ENCODE data around the gene LIPC. TPM values are rescaled to one million over a fixed set of nuclear protein-coding genes. Genes with fewer than 3 reads are reported as not detected.

LIPC gene
- total RNA-seq, 2 experiments from 2014 or later: not detected

- Mint-ChIP-seq H3K4me3 (no peak overlapping the region), H3K36me3 (no peaks in the 10 kb centered on the region), H3K27me3 (no peaks in the 10 kb centered on the region), H3K27ac (no peak overlapping the region), H3K9me3 (no peaks in the 10 kb centered on the region), H3K4me1 (ENCODE audit: low read depth) (peaks cover 15% of the 10 kb centered on the region)
- CTCF ChIA-PET: interaction anchor here (0.5 to 0.6 kb wide), 2 partner anchors 208 to 320 kb away, joined by 3 to 5 read pairs; no protein-coding TSS in a partner anchor
- POLR2A ChIA-PET: no interaction called here
- no peak for DNase-seq
- intact Hi-C loops (cut with micrococcal nuclease): no loop called here
Measured at GRCh38 chr15:58440158-58440910, 8.5 kb downstream of the LIPC start.

- no peak for DNase-seq
- no peak overlapping the region for H3K27ac Mint-ChIP-seq
- H3K9me3 Mint-ChIP-seq: no peaks in the 10 kb centered on the region
- H3K4me3 Mint-ChIP-seq: no peak overlapping the region
- H3K36me3 Mint-ChIP-seq: no peaks in the 10 kb centered on the region
- intact Hi-C loops (cut with micrococcal nuclease): no loop called here
- CTCF ChIA-PET: no interaction called here
- H3K27me3 Mint-ChIP-seq: no peaks in the 10 kb centered on the region
- peaks cover 15% of the 10 kb centered on the region for H3K4me1 Mint-ChIP-seq (ENCODE audit: low read depth)
- POLR2A ChIA-PET: no interaction called here
Measured at GRCh38 chr15:58440922-58441321, 9.1 kb downstream of the LIPC start.

DNA sequence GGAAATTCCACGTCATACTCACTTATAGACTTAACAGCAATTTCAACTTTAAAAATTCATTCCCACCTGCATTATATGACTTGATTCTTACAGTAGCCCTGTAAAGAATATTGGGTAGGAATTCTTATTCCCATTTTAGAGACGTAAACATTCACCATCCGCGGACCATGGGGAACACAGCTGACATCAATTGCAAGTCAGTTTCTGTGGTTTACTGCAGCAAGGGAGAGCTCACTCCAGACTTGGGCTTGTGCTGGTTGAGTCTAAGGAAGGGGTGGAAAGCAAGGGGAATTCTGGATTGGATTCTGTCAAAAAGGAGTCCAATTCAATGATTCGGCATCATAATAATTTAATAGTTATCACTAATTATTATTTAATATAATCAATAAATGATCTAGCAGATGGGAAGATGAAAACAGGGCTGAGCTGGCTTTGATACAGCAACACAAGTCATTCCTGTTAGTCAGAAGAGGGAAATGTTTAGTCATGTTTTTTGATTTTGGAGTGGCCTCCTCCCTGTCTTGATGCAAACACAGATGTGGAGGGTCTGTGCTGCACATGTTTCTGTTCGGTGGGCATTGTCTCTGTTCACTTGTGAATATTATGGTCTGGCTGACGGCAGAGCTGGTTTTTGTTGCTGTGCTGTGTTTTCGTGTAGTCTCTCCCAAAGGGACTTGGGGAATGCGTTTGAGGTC is 9.7 kb downstream of the LIPC start:
- no peaks in the 10 kb centered on the region for H3K9me3 Mint-ChIP-seq
- CTCF ChIA-PET: no interaction called here
- intact Hi-C loops (cut with micrococcal nuclease): no loop called here

GRCh38 chr15:58442122-58442521 is 10.3 kb downstream of the LIPC start:
- Mint-ChIP-seq H3K36me3 (no peaks in the 10 kb centered on the region), H3K27ac (no peak overlapping the region), H3K4me1 (ENCODE audit: low read depth) (peaks cover 15% of the 10 kb centered on the region), H3K27me3 (no peaks in the 10 kb centered on the region), H3K4me3 (no peak overlapping the region), H3K9me3 (no peaks in the 10 kb centered on the region)
- intact Hi-C loops (cut with micrococcal nuclease): no loop called here
- ChIA-PET POLR2A (no interaction called here), CTCF (no interaction called here)
- no peak for DNase-seq

More for the DNA sequence above, 9.7 kb downstream of the LIPC start:
- DNase-seq: no peak
- Mint-ChIP-seq H3K4me3 (no peak overlapping the region), H3K36me3 (no peaks in the 10 kb centered on the region), H3K27me3 (no peaks in the 10 kb centered on the region), H3K4me1 (ENCODE audit: low read depth) (peaks cover 15% of the 10 kb centered on the region), H3K27ac (no peak overlapping the region)
- POLR2A ChIA-PET: no interaction called here

- Mint-ChIP-seq H3K27me3 (no peaks in the 10 kb centered on the region), H3K9me3 (no peaks in the 10 kb centered on the region), H3K4me1 (ENCODE audit: low read depth) (peaks cover 15% of the 10 kb centered on the region), H3K36me3 (no peaks in the 10 kb centered on the region), H3K27ac (no peak overlapping the region), H3K4me3 (no peak overlapping the region)
- intact Hi-C loops (cut with micrococcal nuclease): no loop called here
- DNase-seq: no peak
- CTCF ChIA-PET: interaction anchor here (1.6 kb wide), 1 partner anchor 11 kb away, joined by 5 read pairs; no protein-coding TSS in a partner anchor
- POLR2A ChIA-PET: no interaction called here
Measured at GRCh38 chr15:58443308-58443707, 11.5 kb downstream of the LIPC start.

DNA sequence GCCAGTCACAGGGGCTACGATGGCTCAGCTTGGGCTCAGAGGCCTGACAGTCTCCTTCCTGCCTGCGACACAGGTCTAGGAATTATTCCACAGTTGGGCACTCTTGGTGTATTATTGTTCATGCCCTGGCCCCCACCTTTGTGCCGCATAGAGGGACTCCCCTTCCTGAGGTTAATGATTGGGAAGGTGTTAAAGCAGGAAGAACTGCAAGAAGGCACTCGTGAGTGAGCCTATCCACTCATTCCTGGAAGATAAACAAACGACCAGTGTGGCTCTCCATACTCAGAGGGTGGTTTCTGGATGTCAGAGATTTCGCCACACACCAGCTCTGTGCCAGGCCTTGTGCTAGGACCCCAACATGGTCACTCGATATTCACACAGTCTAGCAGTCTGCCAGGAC is 12.3 kb downstream of the LIPC start:
- Mint-ChIP-seq H3K36me3 (no peaks in the 10 kb centered on the region), H3K27me3 (no peaks in the 10 kb centered on the region), H3K9me3 (no peaks in the 10 kb centered on the region), H3K4me1 (ENCODE audit: low read depth) (peaks cover 15% of the 10 kb centered on the region), H3K4me3 (no peak overlapping the region), H3K27ac (no peak overlapping the region)
- POLR2A ChIA-PET: no interaction called here
- CTCF ChIA-PET: interaction anchor here (1.6 kb wide), 1 partner anchor 10 kb away, joined by 5 read pairs; no protein-coding TSS in a partner anchor
- intact Hi-C loops (cut with micrococcal nuclease): no loop called here
- no peak for DNase-seq

GRCh38 chr15:58444658-58445332 is 13.0 kb downstream of the LIPC start:
- no peaks in the 10 kb centered on the region for H3K9me3 Mint-ChIP-seq
- POLR2A ChIA-PET: no interaction called here
- H3K27me3 Mint-ChIP-seq: no peaks in the 10 kb centered on the region
- no peak overlapping the region for H3K4me3 Mint-ChIP-seq
- H3K27ac Mint-ChIP-seq: no peak overlapping the region
- intact Hi-C loops (cut with micrococcal nuclease): no loop called here
- CTCF ChIA-PET: interaction anchor here (0.9 kb wide), 1 partner anchor 147 kb away, joined by 3 read pairs; no protein-coding TSS in a partner anchor
- no peak for DNase-seq
- H3K4me1 Mint-ChIP-seq (ENCODE audit: low read depth): peaks cover 13% of the 10 kb centered on the region
- H3K36me3 Mint-ChIP-seq: no peaks in the 10 kb centered on the region

GRCh38 chr15:58445865-58446264 is 14.1 kb downstream of the LIPC start:
- peaks cover 9% of the 10 kb centered on the region for H3K4me1 Mint-ChIP-seq (ENCODE audit: low read depth)
- ChIA-PET CTCF (no interaction called here), POLR2A (no interaction called here)
- no peak overlapping the region for H3K4me3 Mint-ChIP-seq
- no peak for DNase-seq
- no peaks in the 10 kb centered on the region for H3K9me3 Mint-ChIP-seq
- no peak overlapping the region for H3K27ac Mint-ChIP-seq
- no peaks in the 10 kb centered on the region for H3K36me3 Mint-ChIP-seq
- H3K27me3 Mint-ChIP-seq: no peaks in the 10 kb centered on the region
- intact Hi-C loops (cut with micrococcal nuclease): no loop called here

DNA sequence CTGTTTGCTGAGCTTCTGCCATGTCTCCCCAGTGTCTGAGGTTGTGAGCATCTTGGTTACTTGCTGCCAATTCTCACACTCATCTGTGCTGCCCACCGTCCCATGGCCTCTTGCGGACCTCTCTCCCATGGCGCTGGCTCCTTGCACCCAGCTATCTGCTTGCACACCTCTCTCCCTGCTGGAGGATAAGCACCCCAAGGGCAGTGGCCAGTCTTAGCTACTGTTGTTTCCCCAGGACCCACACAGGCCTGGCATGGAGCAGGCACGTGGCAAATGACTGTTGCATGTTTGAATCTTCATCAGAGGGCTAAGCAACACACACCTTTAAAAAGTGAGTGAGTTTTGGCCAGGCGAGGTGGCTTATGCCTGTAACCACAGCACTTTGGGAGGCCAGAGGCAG is 14.7 kb downstream of the LIPC start:
- H3K27ac Mint-ChIP-seq: no peak overlapping the region
- intact Hi-C loops (cut with micrococcal nuclease): no loop called here
- no peaks in the 10 kb centered on the region for H3K27me3 Mint-ChIP-seq
- DNase-seq: no peak
- no peaks in the 10 kb centered on the region for H3K36me3 Mint-ChIP-seq
- POLR2A ChIA-PET: no interaction called here
- no peaks in the 10 kb centered on the region for H3K9me3 Mint-ChIP-seq
- H3K4me1 Mint-ChIP-seq (ENCODE audit: low read depth): peaks cover 5% of the 10 kb centered on the region
- CTCF ChIA-PET: no interaction called here
- no peak overlapping the region for H3K4me3 Mint-ChIP-seq

DNA sequence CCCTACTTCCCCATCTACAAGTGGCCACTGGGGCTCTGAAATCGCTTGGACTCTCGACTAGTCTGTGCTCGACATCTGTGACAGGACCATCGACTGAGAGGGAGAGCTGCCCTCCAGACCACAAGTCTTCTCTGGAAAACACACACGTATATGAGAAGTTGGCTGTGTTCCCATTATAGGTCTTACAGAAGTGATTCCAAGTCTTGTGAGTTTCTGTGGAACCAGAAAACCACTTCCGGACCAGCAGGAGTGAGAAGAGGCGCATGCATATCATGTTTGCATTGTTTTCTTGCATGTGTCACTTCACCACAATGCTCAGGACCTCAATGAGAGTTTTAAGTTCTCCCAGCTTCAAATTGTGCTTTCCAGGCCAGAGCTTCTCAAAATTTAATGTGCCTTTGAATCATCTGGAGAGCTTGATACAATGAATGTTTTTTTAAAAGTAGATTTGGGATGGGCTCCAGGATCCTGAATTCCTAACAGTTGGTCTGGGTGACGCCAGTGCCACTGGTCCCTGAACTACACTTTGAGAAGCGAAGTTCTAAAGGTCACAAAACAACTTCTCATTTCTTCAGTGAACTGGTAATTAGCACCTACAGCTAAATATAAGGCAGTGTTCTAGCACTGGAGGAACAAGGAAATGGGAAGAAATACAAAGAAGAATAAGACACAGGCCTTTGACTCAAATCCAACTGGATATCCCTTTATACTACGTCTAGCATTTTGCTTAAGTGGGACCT is 15.7 kb downstream of the LIPC start:
- no peak for DNase-seq
- ChIA-PET POLR2A (no interaction called here), CTCF (interaction anchor here (0.6 kb wide), 1 partner anchor 585 kb away, joined by 3 read pairs; no protein-coding TSS in a partner anchor)
- Mint-ChIP-seq H3K36me3 (no peaks in the 10 kb centered on the region), H3K9me3 (no peaks in the 10 kb centered on the region), H3K27me3 (no peaks in the 10 kb centered on the region), H3K4me1 (ENCODE audit: low read depth) (no peaks in the 10 kb centered on the region), H3K27ac (no peak overlapping the region), H3K4me3 (no peak overlapping the region)
- intact Hi-C loops (cut with micrococcal nuclease): no loop called here

- no peak overlapping the region for H3K4me3 Mint-ChIP-seq
- no peak overlapping the region for H3K27ac Mint-ChIP-seq
- ChIA-PET POLR2A (no interaction called here), CTCF (interaction anchor here (0.6 kb wide), 1 partner anchor 584 kb away, joined by 3 read pairs; no protein-coding TSS in a partner anchor)
- H3K27me3 Mint-ChIP-seq: no peaks in the 10 kb centered on the region
- intact Hi-C loops (cut with micrococcal nuclease): no loop called here
- no peaks in the 10 kb centered on the region for H3K4me1 Mint-ChIP-seq (ENCODE audit: low read depth)
- H3K9me3 Mint-ChIP-seq: no peaks in the 10 kb centered on the region
- no peaks in the 10 kb centered on the region for H3K36me3 Mint-ChIP-seq
- no peak for DNase-seq
Measured at GRCh38 chr15:58448331-58448730, 16.5 kb downstream of the LIPC start.

DNA sequence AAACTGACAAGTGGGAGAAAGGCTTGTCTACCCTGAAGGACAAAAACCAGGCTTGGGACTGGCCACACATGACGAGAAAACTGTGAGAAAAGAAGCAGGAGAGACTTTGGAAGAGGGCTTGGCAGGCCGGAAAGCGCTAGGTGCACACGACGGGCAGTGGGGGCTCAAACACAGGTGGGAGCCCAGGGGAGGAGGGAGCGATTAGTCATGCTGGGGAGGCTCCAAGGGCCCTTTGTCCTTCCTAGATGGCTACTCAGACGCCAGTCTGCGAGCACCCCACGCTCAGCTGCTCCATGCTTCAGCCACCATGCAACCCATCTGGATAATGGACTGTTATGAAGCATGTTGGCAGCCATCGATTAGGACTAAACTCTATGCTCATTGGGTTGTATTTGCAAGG is 17.1 kb downstream of the LIPC start:
- ChIA-PET POLR2A (no interaction called here), CTCF (no interaction called here)
- Mint-ChIP-seq H3K9me3 (no peaks in the 10 kb centered on the region), H3K27me3 (no peaks in the 10 kb centered on the region), H3K4me1 (ENCODE audit: low read depth) (peaks cover 1% of the 10 kb centered on the region), H3K4me3 (no peak overlapping the region), H3K36me3 (no peaks in the 10 kb centered on the region), H3K27ac (no peak overlapping the region)
- DNase-seq: no peak
- intact Hi-C loops (cut with micrococcal nuclease): no loop called here
